ENCODE measurements around the gene TSPEAR.

GRCh38 chr21:44564099-44564498 lies 147.3 kb downstream of the TSPEAR start:
- TF ChIP-seq CTCF (IDR thresholded peaks at IDR 0.05) (no peak), ZFX (IDR thresholded peaks at IDR 0.05; ENCODE audit: borderline replicate concordance) (no peak)

Data from 22Rv1 (cell line).